Epidermal melanocyte (primary cell): ENCODE results near the gene ILK.

Source experiments
- DNase-seq: peaks from one replicate; pipeline ENCODE4 v3.0.0; 2011; ENCODE audit warnings: low spot score; ENCODE audit not compliant: insufficient read length

ILK gene

DNA sequence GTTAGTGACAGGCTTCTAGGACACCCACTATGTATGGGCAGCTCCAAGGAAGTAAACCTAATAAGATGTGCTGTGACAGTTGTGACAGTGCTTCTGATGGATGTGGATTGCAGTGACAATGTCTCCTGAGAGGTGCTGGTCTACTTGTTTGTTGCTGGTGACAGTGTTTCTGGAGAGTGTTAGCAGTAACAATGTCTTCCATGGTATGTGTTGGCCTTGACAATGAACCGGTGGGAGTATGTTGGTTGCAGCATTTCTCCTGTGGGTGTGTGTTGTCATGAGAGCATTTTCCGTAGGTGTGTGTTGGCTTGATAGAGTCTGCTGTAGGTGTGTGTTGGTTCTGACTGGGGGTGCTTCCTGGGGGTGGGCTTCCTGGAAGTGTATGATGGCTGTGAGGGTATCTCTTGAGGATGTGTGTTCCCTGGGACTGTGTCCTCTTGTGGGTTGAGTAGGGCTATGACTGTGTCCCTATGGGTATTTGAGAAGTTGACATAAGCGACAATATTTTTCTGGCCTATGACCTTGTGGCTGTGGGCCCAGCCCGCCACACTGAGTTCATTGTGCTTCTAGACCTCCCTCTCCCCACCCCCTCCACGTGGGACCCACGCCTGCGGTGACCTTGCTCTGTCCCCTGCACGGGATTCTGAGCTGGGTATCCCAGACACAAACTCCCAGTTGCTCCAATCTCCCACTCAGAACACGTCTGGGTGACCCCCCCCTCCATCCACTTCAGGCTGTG is 50.9 kb downstream of the ILK start:
- DNase-seq, result no peak

DNA sequence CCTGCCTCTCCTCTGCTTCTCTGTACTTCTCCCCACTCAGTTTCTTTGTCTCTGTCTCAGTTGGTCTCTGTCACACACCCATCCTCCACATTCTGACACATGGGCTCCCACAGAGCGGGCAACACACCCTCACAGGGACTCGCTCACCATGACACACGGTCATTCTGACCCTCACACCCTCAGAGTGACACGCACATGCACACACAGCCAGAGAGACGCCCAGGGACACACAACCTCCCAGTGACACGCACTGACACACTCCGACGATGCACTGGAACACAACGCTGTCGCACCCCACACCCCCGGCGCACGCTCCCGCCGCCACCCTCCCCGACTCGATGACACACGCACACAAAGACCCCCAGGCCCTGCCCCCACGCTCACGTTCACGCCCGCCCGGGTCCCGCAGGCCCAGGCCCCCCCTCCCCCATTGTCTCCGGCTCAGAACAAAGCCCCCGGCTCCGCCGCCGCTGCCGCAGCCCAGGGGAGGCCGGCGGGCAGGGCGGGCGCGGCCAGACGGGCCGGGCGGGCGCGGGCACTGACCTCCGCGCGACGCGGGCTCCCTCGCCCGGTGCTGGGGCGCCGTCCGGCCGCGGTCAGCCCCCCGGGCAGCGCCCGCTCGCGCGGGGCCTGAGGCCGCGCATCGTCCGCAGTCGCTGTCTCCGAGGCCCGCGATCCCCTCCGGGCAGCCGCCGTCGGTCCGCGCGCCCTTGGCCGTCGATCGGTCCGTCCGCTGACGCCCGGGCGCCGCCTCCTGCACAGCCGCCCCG is 51.6 kb downstream of the ILK start:
- DNase-seq, result no peak

DNA sequence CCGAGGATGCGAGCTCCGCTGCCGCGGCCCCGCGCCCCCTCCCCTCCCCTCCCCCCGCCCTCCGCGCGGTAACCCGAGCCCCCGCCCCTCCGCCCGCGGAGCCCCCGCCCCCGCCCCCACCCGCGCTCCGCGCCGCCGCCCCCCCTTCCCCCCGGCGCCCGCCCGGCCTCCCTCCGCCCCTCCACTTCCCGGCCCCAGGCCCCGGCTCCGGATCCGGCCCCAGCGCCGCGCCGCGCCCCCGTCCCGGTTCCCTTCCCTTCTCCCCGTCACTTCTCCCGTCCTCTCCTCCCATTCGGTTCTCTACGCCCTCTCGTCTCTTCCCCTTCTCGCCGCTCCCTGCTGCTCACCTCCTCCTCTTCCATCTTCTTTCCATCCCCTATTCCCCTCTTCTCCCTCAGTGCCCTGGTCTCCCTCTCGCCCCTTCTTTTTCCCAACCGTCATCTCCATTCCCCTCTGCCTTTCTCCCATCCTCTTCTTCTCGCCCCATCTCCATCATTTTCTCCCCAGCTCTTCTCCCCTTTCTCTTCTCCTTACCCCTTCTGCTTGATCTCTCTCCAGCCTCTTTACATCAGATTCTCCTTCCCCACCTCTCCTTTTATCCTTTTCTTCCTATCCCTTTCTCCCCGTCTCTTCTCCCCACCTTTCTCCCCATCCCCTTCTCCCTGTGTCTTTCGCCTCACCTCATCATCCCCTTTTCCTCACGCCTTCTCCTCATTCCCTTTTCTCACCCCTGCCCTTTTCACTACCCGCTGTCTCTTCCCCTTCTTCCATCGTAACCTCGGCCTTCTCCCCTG is 52.4 kb downstream of the ILK start, which contains the start of gene DCHS1:
Gene DCHS1 (minus strand): TSS at position 20 of the 794 bp plus-strand sequence. CDS start 14,196 bp downstream, outside the sequence.
- DNase-seq, result no peak

DNA sequence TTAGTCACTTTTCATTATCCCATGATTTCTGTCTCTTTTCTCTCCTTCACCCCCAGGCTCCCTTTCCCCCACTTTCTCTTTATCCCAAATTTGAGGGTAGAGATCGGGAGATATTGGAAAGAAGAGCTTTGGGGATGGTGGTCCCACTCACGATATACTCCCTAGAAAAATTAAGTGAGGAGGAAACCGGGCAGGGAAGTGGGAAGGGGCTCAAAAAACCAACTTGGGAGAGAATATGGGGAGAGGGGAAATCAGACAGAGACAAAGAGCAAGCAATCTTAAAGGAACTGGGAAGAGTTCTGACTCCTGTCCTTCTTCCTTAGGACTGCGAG is 53.0 kb downstream of the ILK start:
- DNase-seq, result no peak

DNA sequence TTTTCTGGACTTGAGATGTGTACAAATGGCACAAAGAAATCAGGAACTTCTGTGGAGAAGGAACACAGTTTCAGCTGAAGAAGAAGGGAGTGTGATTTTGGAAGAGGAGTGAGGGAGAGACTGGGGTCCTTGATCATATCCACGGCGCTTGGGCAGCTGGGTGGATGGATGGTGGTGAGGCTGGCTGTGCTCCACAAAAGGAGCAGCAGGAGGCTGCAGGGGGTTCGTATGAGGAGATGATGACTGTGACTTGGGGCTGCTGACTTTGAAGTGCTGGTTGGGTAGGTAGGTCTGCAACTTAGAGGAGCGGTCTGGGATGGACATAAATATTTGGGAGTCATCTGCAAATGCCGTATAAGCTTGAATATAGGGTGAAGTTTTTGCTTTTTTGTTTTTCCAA is 53.4 kb downstream of the ILK start:
- DNase-seq, result no peak

DNA sequence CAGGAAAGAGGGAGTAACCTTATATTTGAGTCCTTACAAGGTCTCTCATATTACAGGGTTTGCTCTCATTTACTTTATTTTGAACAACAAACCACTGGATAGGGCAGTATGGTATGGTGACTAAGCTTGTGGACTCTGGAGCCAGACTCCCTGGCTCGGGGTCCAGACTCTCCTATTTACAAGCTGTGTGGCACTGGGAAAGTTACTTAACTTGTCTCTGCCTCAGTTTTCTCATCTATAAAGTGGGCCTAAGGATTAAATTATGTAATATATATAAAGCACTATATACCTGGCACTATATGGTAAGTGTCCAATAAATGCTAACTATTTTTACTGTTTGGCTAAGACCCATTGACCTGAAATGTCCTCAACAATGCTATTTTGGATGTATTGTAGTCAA is 53.8 kb downstream of the ILK start:
- no peak for DNase-seq

DNA sequence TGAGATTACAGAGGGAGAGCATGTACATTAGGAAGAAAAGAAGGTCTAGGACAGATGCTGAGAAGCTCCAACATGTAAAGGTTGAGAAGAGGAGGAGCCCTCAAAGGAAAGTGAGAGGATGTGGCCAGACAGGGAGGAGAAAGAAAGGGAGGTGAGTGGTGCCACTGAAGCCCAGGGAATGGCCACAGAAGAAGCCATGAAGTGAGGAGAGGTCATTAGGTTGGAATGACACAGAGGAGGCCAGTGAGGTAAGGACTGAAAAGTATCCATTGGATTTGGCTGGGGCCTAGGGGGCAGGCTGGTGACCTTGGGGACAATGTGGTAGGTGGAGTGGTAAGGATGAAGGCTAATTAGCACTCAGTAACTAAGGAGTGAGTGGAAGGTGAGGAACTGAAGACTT is 55.1 kb downstream of the ILK start:
- DNase-seq, result no peak
